ENCODE measurements around the gene PCDH19. TPM values are rescaled to one million over a fixed set of nuclear protein-coding genes. Genes with fewer than 3 reads are reported as not detected.

Gene PCDH19
- total and polyA plus RNA-seq, 2 experiments from 2014 or later = 0.87 to 1.4 TPM

Other genes with a start within 250 kb of the PCDH19 start
- gene TNMD, start 174.7 kb upstream of the PCDH19 start, total RNA-seq (2014; rRNA removed; shearing (Covaris generic)) = 4.4 and 4.6 TPM in 2 replicates
- gene TNMD, start 174.7 kb upstream of the PCDH19 start, polyA plus RNA-seq (2016; fragmentation: Nextera tagmentation; extraction: Ambion mirVana) = 4.8 and 4.9 TPM in 2 replicates
- gene TSPAN6, start 226.5 kb upstream of the PCDH19 start, total RNA-seq (2014; rRNA removed; shearing (Covaris generic)) = 55.6 and 63.1 TPM in 2 replicates
- gene TSPAN6, start 226.5 kb upstream of the PCDH19 start, polyA plus RNA-seq (2016; fragmentation: Nextera tagmentation; extraction: Ambion mirVana) = 67.5 and 75.3 TPM in 2 replicates
- not detected in 2 replicates for gene SRPX2, start 233.9 kb upstream of the PCDH19 start, total RNA-seq (2014; rRNA removed; shearing (Covaris generic))
- gene SRPX2, start 233.9 kb upstream of the PCDH19 start, polyA plus RNA-seq (2016; fragmentation: Nextera tagmentation; extraction: Ambion mirVana) = not detected in 2 replicates